B cell (primary cell): ENCODE data around the gene NR6A1. TPM values are rescaled to one million over a fixed set of nuclear protein-coding genes. Genes with fewer than 3 reads are reported as not detected.

Experiments
- ATAC-seq: fragments of 200-7000 bp; cut with Tn5 transposase; one replicate; pipeline ENCODE4 v1.10.0; 2021; ENCODE audit warnings: low read depth, mild to moderate bottlenecking, moderate number of reproducible peaks, moderate library complexity
- CTCF ChIA-PET: fragments of 350-600 bp; sonication (Branson Sonifier 250); formaldehyde crosslinking; loops from one replicate; lab custom pipeline; 2021; ENCODE audit warnings: antibody characterized with exemption, inconsistent platforms; lab: Charles Lee
- POLR2A ChIA-PET: fragments of 350-600 bp; sonication (Branson Sonifier 250); formaldehyde crosslinking; loops from one replicate; lab custom pipeline; 2021; ENCODE audit warnings: antibody characterized with exemption; lab: Charles Lee
- DNase-seq: peaks from one replicate; pipeline ENCODE4 v3.0.0; 2013
- H2AFZ ChIP-seq: 2 replicates; pipeline ENCODE4 v1.6.1; 2012; ENCODE audit warnings: mild to moderate bottlenecking, low read depth, low read length; ENCODE audit not compliant: insufficient read depth, poor library complexity, severe bottlenecking
- H3K27ac ChIP-seq, 2 donors: 1 replicate in 1 of 2; 2 replicates in 1 of 2; pipeline ENCODE4 v1.5.1; 2012 to 2013; ENCODE audit warnings: low read length in 2 of 2, mild to moderate bottlenecking in 2 of 2, moderate library complexity in 1 of 2
- H3K27me3 ChIP-seq, 4 experiments: fragments of 200-600 bp in 1 of 4; sonication (generic) in 1 of 4; replicated peaks in 1 of 4; 1 replicate in 2 of 4; 2 replicates in 2 of 4; pipeline versions ENCODE4 v1.6.1 to v1.7.0; 2013 to 2016; ENCODE audit warnings: low read length in 3 of 4, mild to moderate bottlenecking in 2 of 4, mixed read lengths in 1 of 4, moderate library complexity in 1 of 4; ENCODE audit not compliant: insufficient read depth in 4 of 4, control insufficient read depth in 3 of 4; ENCODE audit errors: control extremely low read depth in 1 of 4
- H3K36me3 ChIP-seq, 2 experiments: replicated peaks in 1 of 2; 1 replicate in 1 of 2; 2 replicates in 1 of 2; pipeline versions ENCODE4 v1.6.1 to v1.7.1; 2013; ENCODE audit warnings: low read length in 1 of 2; ENCODE audit not compliant: insufficient read depth in 2 of 2, control insufficient read depth in 1 of 2; ENCODE audit errors: control extremely low read depth in 1 of 2, extremely low read depth in 1 of 2
- H3K4me1 ChIP-seq, 2 donors: fragments of 200-600 bp in 1 of 2; sonication (generic) in 1 of 2; 1 replicate in 1 of 2; 2 replicates in 1 of 2; pipeline versions ENCODE4 v1.5.1 to v1.6.1; 2013 to 2017; ENCODE audit warnings: low read length in 2 of 2; ENCODE audit not compliant: control insufficient read depth in 2 of 2, insufficient read depth in 2 of 2
- H3K4me2 ChIP-seq: replicated peaks from 2 replicates; pipeline ENCODE3; 2012; ENCODE audit warnings: mild to moderate bottlenecking, low read depth, low read length; ENCODE audit not compliant: poor library complexity, severe bottlenecking
- H3K4me3 ChIP-seq, 5 experiments: fragments of 200-600 bp in 1 of 5; sonication (generic) in 1 of 5; 1 replicate in 3 of 5; 2 replicates in 2 of 5; pipeline versions ENCODE4 v1.5.1 to v1.7.0; 2011 to 2016; ENCODE audit warnings: low read length in 4 of 5, mild to moderate bottlenecking in 4 of 5, low read depth in 2 of 5, control low read depth in 1 of 5, moderate library complexity in 1 of 5; ENCODE audit not compliant: insufficient read depth in 1 of 5; ENCODE audit errors: control extremely low read depth in 1 of 5, extremely low read depth in 1 of 5
- H3K79me2 ChIP-seq: fragments of 200-600 bp; sonication (generic); one replicate; pipeline ENCODE4 v1.6.0; 2016; ENCODE audit warnings: low read length; ENCODE audit not compliant: control insufficient read depth, insufficient read depth
- H3K9ac ChIP-seq: fragments of 200-600 bp; sonication (generic); 2 replicates; pipeline ENCODE4 v1.6.1; 2017; ENCODE audit warnings: mild to moderate bottlenecking, low read length, moderate library complexity
- H3K9me3 ChIP-seq, 3 donors: one replicate each; pipeline versions ENCODE4 v1.6.1 to v1.7.1; 2013; ENCODE audit warnings: low read length in 2 of 3; ENCODE audit not compliant: control insufficient read depth in 2 of 3, insufficient read depth in 1 of 3; ENCODE audit errors: control extremely low read depth in 1 of 3
- H4K20me1 ChIP-seq: 2 replicates; pipeline ENCODE4 v1.6.0; 2012; ENCODE audit warnings: mild to moderate bottlenecking, low read length; ENCODE audit not compliant: insufficient read depth, control insufficient read depth, poor library complexity, severe bottlenecking
- H3K27ac Mint-ChIP-seq: one replicate; pipeline ENCODE4 v1.8.0; 2021; ENCODE audit warnings: mixed read lengths
- H3K27me3 Mint-ChIP-seq: one replicate; pipeline ENCODE4 v1.8.0; 2021; ENCODE audit warnings: mixed read lengths
- H3K4me1 Mint-ChIP-seq: one replicate; pipeline ENCODE4 v1.8.0; 2021; ENCODE audit warnings: mixed read lengths
- H3K4me3 Mint-ChIP-seq: one replicate; pipeline ENCODE4 v1.8.0; 2021; ENCODE audit warnings: mixed read lengths
- H3K9me3 Mint-ChIP-seq: one replicate; pipeline ENCODE4 v1.8.0; 2022; ENCODE audit warnings: mixed read lengths; ENCODE audit not compliant: insufficient read depth
- CTCF ChIP-seq: fragments of 200-600 bp; IDR thresholded peaks from one replicate; pipeline ENCODE4 v1.8.0; 2022; ENCODE audit warnings: antibody characterized with exemption, mild to moderate bottlenecking
- EZH2 ChIP-seq: IDR thresholded peaks from 2 replicates; pipeline ENCODE4 v1.6.1; 2012; ENCODE audit warnings: borderline replicate concordance, low read depth, mild to moderate bottlenecking, moderate library complexity, low read length; ENCODE audit not compliant: insufficient read depth, poor library complexity, severe bottlenecking
- WGBS: methylation state at CpG from one replicate; pipeline ENCODE4 v1.1.5; 2013; ENCODE audit warnings: missing lambda C conversion rate; ENCODE audit not compliant: insufficient coverage; 5-methylcytosine and 5-hydroxymethylcytosine counted together
- intact Hi-C: fragments of 100-400 bp; cut with micrococcal nuclease; formaldehyde crosslinking; loops from one replicate; pipeline ENCODE4 v1.10.0; 2022
- polyA plus RNA-seq: library from polyadenylated mRNA; depleted of rRNA; stranded (reverse); fragments of >200 nt; gene quantifications from 2 replicates; pipeline ENCODE4 v1.2.3, GENCODE V29; 2012
- total RNA-seq, 2 donors: library from RNA; stranded (reverse); fragments of 120-200 nt in 1 of 2; gene quantifications; 1 replicate in 1 of 2; 2 replicates in 1 of 2; pipeline versions ENCODE4 v1.2.3 to v1.2.4, GENCODE V29; 2013 to 2022

NR6A1 gene
- total and polyA plus RNA-seq, 2 donors (not counting 1 experiment from before 2014, with no cell fraction given): 0.09 to 0.67 TPM

GRCh38 chr9:124511426-124511840, 259.7 kb downstream of the NR6A1 start:
- DNase-seq (no peak), ATAC-seq (no peak)
- Histone ChIP-seq H2AFZ (no peak overlapping the region), H3K4me1 (no peaks in the 10 kb centered on the region), H4K20me1 (no peaks in the 10 kb centered on the region), H3K9me3 (no peaks in the 10 kb centered on the region), H3K9ac (no peak overlapping the region), H3K27me3 (peaks cover 0 to 8% (median 0%) of the 10 kb centered on the region in 4 experiments), H3K27ac (no peak overlapping the region), H3K36me3 (no peaks in the 10 kb centered on the region), H3K4me2 (no peak overlapping the region), H3K79me2 (no peaks in the 10 kb centered on the region), H3K4me3 (no peak overlapping the region)
- Mint-ChIP-seq H3K27ac (no peak overlapping the region), H3K27me3 (peaks cover 19% of the 10 kb centered on the region), H3K9me3 (no peaks in the 10 kb centered on the region), H3K4me1 (no peaks in the 10 kb centered on the region), H3K4me3 (no peak overlapping the region)
- POLR2A ChIA-PET: no interaction called here
- intact Hi-C loops: no loop called here
- 80% methylated on average over 1 of the region's 6 CpGs for WGBS
- TF ChIP-seq EZH2 (no peak), CTCF (no peak)
- CTCF ChIA-PET: no interaction called here

- H3K27me3 Mint-ChIP-seq: peaks cover 22% of the 10 kb centered on the region
- Histone ChIP-seq H4K20me1 (no peaks in the 10 kb centered on the region), H3K4me1 (no peaks in the 10 kb centered on the region), H3K36me3 (no peaks in the 10 kb centered on the region), H3K79me2 (no peaks in the 10 kb centered on the region), H3K27ac (no peak overlapping the region), H2AFZ (no peak overlapping the region), H3K4me3 (no peak overlapping the region), H3K4me2 (no peak overlapping the region), H3K27me3 (peaks cover 0 to 13% (median 0%) of the 10 kb centered on the region in 4 experiments), H3K9me3 (no peaks in the 10 kb centered on the region), H3K9ac (no peak overlapping the region)
- 86% methylated on average over 8 of the region's 9 CpGs for WGBS
- ChIA-PET POLR2A (no interaction called here), CTCF (no interaction called here)
- no peak overlapping the region for H3K27ac Mint-ChIP-seq
- intact Hi-C loops: no loop called here
- H3K4me1 Mint-ChIP-seq: no peaks in the 10 kb centered on the region
- ATAC-seq (no peak), DNase-seq (no peak)
- H3K9me3 Mint-ChIP-seq: no peaks in the 10 kb centered on the region
- TF ChIP-seq EZH2 (no peak), CTCF (no peak)
- no peak overlapping the region for H3K4me3 Mint-ChIP-seq
Measured at GRCh38 chr9:124510650-124511425, 260.3 kb downstream of the NR6A1 start.
